HG02973 (cell line): Measurements from ENCODE around the gene PDSS2.
"Not testable (repeated sequence)": the region's sequence is repeated elsewhere in the genome, so short reads cannot be mapped to it uniquely, and the experiment has no call there.

ENCODE experiments used
- ATAC-seq: cut with Tn5 transposase; IDR thresholded peaks from one replicate; pipeline ENCODE4 v1.9.1; 2021; ENCODE audit warnings: moderate library complexity; ENCODE audit not compliant: unreplicated experiment

The PDSS2 gene

GRCh38 chr6:107230448-107230847, 228.9 kb downstream of the PDSS2 start:
- no peak for ATAC-seq

- ATAC-seq = no peak
Observed at GRCh38 chr6:107230024-107230423, 229.3 kb downstream of the PDSS2 start.

DNA sequence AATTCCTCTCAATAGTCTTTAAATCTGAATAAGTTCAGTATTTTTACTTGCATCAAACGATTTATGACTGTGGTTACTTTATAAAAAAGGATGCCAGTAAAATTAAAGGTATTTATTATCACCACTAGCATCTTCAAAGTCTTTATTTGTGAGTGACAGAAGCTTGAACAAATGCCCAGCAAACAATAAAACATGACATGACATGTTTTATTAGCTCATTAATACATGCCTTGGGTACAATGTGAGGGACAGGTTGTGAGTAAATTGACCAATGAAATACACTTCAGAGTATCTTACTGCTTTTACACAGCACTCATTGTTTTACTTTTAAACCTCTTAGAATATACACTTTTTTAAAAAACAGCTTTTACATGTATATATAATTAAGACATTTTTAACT, 230.6 kb downstream of the PDSS2 start:
- no peak for ATAC-seq

DNA sequence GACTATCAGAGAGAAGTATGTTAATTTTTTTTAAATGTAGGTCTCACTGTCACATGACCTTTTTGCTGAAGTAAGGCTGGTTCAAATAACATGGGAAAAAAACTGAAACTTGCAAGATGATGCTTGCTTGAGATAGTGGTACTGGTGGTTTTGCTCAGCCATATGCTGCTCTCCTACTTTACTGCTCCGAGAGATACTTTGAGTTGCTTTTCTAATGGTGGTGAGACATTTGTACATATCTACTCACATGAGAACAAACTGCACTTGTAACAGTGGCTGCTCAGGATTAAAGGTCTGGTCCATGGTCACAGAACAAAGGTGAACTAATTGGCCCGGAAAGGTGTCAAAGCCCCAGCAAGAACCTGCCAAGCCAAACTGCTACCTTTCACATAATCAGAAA, 237.8 kb downstream of the PDSS2 start:
- no peak for ATAC-seq

DNA sequence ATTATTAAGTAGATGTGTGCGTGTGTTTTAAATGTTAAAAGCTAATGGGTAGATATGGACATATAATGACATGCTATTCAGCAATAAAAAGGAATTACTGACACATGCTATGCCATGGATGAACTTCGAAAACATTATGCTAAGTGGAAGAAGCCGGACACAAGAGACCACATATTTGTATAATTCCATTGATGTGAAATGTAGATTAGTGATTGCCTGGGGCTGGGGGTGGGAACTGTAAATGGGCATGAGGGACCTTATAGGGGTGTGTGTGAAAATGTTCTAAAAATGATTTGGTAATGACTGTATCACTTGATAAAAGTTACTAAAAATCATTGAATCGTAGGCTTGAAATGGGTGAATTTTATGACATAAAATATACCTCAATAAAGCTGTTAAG, 239.5 kb downstream of the PDSS2 start:
- ATAC-seq = no peak

DNA sequence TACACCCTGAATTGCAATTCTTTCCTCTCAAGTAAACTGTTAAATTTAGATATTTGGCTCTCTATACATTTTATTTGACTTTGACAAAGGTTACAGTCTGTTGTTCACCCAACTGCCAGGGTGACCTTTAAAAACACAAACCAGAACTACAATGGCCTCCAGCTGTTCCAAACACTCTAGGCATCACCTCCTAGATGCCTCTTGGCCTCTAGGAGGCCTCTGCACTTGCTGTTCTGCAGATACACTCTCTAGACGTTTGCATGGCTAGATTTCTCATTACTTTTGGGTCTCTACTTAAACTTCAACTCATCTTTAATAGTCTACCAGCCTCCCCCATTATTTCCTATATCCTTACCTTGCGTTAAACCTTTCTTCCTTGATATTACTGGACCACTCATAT, 241.2 kb downstream of the PDSS2 start:
- ATAC-seq = no peak

DNA sequence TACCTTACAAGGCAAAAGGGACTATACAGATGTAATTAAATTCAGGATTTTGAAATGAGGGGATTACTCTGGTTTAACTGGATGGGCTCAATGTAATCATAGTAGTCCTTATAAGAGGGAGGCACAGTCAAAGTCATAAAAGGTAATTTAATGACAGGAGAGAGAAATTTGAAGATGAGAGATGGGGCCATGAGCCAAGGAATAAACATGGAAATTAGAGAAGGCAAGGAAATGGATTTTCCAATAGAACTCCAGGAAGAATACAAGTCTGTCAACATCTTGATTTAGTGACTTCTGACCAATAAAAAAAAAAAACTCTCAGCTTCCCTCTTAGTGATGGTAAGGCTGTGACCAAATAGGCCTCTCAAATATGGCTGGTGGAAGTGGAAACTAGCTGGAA, 242.1 kb downstream of the PDSS2 start:
- no peak for ATAC-seq

DNA sequence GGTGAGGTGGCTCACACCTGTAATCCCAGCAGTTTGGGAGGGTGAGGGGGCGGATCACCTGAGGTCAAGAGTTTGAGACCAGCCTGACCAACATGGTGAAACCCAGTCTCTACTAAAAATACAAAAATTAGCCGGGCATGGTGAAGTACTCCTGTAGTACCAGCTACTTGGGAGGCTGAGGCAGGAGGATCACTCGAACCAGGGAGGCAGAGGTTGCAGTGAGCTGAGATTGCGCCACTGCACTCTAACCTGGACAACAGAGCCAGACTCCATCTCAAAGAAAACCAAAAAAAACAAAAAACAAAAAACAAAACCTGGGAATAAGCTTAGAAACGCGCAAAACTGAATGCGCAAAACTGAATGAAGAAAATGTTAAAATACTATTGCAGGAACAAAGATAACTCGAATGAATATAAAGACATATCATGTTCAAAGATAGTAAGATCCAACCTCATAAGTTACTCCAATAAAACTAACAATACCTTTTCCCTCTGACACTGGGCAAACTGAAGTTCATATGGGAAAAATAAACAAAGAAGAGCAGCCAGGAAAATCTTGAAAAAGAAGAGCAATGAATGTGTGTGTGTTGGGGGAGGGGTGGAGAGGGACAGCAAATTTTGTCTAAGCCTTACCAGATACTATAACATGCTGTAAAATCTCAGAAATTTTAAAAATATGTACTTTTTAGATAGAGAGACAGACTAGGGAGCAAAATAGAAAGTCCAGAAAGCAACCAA, 243.0 kb downstream of the PDSS2 start:
- ATAC-seq = no peak

DNA sequence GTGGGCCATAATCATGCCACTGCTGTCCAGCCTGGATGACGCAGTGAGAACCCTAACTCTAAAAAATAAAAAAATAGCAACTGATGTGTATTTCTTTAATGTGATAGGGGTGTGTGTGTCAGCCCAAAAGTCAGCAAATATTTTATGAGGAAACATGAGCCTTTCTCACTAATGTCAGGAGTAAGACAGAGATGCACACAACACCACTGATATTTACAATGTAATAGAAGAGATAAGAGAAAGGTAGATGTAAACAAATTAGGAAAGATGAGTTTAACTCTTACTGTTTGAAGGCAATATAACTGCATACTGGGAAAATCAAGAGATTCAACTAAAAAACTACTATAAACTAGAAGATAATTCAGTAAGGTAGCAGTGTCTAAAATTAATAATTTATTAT, 244.0 kb downstream of the PDSS2 start:
- no peak for ATAC-seq

DNA sequence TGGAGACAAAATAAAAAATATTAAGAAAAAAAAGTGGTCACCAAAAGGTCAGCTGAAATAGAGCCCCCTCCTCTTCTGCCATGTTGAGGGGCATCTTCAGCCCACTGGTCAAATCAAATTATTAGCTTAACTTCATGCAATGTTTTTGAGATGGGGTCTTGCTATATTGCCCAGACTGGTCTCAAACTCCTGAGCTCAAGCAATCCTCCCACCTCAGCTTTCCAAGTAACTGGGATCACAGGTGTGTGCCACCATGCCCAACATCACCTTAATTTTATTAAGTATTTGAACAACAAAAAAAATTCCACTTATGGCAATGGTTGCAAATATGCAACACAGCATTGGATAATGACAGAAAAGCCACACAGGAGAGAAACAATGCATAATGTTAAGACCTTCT, 244.7 kb downstream of the PDSS2 start:
- no peak for ATAC-seq

DNA sequence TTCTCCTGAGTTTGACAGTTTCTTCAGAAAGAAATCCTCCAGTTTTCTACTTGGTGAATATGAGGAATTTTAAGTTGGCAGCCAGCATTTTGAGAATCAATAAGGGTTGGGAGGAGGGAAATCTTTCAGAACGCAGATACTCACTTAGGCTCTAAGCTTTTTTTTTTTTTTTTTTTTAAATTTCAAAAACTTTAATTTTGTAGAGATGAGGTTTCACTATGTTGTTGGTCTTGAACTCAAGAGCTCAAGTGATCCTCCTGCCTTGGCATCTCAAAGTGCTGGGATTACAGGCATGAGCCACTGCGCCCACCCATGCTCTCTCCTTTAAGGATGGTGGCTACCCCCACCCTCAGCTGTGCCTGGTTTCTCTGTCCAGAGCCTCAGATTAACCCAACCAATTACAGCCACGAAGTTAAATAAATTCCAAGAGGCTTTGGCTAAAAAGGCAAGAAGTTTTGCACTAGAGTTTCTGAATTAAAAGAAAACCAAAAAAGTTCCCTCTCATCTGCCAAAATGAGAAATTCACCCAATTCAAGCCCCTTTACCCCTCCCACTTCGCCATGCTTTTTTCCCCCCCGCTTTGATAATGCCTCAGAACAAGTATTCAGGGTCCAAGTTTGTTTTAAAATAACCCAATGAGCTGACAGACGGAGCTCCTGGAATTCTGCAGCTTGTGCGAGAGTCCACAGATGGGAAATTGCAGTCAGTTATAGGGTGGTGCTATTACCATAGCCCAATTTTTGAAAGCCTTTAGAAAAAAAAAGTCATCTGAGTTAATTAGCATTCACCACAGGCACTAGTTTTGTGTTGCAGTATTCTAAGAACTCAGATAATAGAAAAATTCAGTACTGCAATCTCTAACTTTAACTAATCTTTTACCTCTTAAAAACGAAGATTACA, 249.7 kb downstream of the PDSS2 start:
- ATAC-seq = no peak

- ATAC-seq = no peak
Observed at GRCh38 chr6:107207251-107207873, 252.0 kb downstream of the PDSS2 start.

- no peak for ATAC-seq
Observed at GRCh38 chr6:107205058-107205998, 254.0 kb downstream of the PDSS2 start.

DNA sequence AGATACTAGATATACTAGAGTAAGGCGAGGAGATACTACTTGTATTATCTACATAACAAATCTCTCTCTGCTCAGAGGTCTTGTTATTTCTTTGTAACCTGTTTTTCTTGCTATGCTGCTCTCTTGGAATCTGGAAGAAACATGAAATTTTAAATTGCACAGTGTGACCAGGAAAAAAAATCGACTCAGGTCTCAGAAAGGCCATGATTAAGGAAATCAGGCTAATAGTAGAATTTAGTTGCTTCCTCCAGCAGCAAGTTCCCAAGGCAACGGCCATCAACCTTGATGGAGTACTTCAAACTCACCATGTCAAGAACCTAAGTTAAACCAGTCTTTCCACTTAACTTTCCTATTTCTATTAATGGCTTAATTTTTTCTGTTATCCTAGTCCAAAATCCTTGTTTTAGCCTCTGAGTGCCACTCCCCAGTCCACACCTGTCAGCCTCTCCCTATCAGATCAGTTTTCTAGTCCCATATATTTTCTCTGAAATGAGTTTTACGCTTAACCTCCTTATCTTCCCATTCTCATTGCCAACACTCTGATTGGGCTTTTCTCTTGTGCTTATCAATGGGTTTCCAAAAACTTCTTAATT, 256.4 kb downstream of the PDSS2 start:
- no peak for ATAC-seq

GRCh38 chr6:107198631-107199416, 260.5 kb downstream of the PDSS2 start:
- no peak for ATAC-seq

GRCh38 chr6:107196152-107196551, 263.2 kb downstream of the PDSS2 start:
- ATAC-seq = no peak

DNA sequence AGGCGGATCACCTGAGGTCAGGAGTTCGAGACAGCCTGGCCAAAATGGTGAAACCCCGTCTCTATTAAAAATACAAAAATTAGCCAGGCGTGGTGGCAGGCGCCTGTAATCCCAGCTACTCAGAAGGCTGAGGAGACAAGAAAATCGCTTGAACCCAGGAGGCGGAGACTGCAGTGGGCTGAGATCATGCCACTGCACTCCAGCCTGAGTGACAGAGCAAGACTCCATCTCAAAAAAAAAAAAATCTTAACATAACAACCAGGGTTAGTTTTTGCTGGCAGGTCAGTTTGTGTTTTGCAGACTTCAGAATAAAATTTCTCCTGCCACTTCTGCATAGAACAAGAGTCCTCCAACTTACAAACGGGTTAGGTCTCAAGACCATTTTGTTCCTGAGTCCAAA, 264.6 kb downstream of the PDSS2 start:
- ATAC-seq = not testable (repeated sequence)

GRCh38 chr6:107192830-107193229, 266.5 kb downstream of the PDSS2 start:
- no peak for ATAC-seq

DNA sequence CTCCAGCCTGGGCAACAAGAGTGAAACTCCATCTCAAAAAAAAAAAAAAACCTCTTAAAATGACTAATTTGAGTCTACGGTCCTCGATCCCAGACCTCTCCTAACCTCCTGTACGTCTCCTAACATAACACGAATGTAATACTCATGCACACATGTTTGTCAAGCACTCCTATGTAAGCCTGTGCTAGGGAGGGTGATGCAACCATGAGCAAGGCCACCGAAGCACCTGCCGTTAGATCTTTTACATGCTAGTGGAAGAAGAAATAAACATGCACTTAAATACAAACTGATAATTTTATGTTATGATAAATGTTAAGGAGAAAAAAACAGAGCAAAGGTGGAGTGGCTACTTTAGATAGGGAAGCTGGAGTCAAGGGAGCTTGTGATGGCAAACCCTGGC, 271.7 kb downstream of the PDSS2 start:
- ATAC-seq = no peak

GRCh38 chr6:107186047-107186446, 273.3 kb downstream of the PDSS2 start:
- ATAC-seq = no peak
